Astrocyte (in vitro differentiated cells and primary cell): ENCODE measurements around the gene DOK7. TPM values are rescaled to one million over a fixed set of nuclear protein-coding genes. Genes with fewer than 3 reads are reported as not detected.

Experiments used
- DNase-seq: peaks from one replicate; pipeline ENCODE4 v3.0.0-alpha.2; 2010; ENCODE audit warnings: low read depth
- FAIRE-seq: peaks from 2 replicates; lab custom pipeline; 2011; peaks lifted over from hg19 to GRCh38; lab: Jason Lieb, UNC
- H2AFZ ChIP-seq: 2 replicates; pipeline ENCODE4 v1.6.0; 2012; ENCODE audit warnings: low read depth, low read length, inconsistent platforms
- H3K27ac ChIP-seq: 2 replicates; pipeline ENCODE4 v1.5.1; 2011; ENCODE audit warnings: low read depth, low read length, inconsistent platforms
- H3K27me3 ChIP-seq: 2 replicates; pipeline ENCODE4 v1.6.0; 2011; ENCODE audit warnings: low read length, inconsistent platforms; ENCODE audit not compliant: insufficient read depth
- H3K36me3 ChIP-seq: 2 replicates; pipeline ENCODE4 v1.5.1; 2011; ENCODE audit warnings: low read length, inconsistent platforms; ENCODE audit not compliant: insufficient read depth
- H3K4me1 ChIP-seq: 2 replicates; pipeline ENCODE4 v1.5.1; 2011; ENCODE audit warnings: low read length, inconsistent platforms; ENCODE audit not compliant: insufficient read depth
- H3K4me2 ChIP-seq: 2 replicates; pipeline ENCODE4 v1.6.0; 2012; ENCODE audit warnings: low read length, inconsistent platforms
- H3K4me3 ChIP-seq: 2 replicates; pipeline ENCODE4 v1.5.1; 2011; ENCODE audit warnings: low read depth, mild to moderate bottlenecking, low read length, inconsistent platforms; ENCODE audit not compliant: insufficient read depth
- H3K79me2 ChIP-seq: 2 replicates; pipeline ENCODE4 v1.6.0; 2012; ENCODE audit warnings: mild to moderate bottlenecking, low read length, inconsistent platforms; ENCODE audit not compliant: insufficient read depth
- H3K9ac ChIP-seq: 2 replicates; pipeline ENCODE4 v1.6.0; 2012; ENCODE audit warnings: mild to moderate bottlenecking, low read length, inconsistent platforms
- H3K9me3 ChIP-seq: 2 replicates; pipeline ENCODE4 v1.5.1; 2012; ENCODE audit warnings: low read depth, mild to moderate bottlenecking, low read length, inconsistent platforms; ENCODE audit not compliant: insufficient read depth
- H4K20me1 ChIP-seq: 2 replicates; pipeline ENCODE4 v1.6.0; 2012; ENCODE audit warnings: low read length, inconsistent platforms; ENCODE audit not compliant: insufficient read depth
- H3K27ac Mint-ChIP-seq: one replicate; pipeline ENCODE4 v1.8.0; 2021; ENCODE audit warnings: mild to moderate bottlenecking, mixed read lengths; ENCODE audit not compliant: unreplicated experiment
- H3K27me3 Mint-ChIP-seq: one replicate; pipeline ENCODE4 v1.8.0; 2021; ENCODE audit warnings: low read depth, mixed read lengths; ENCODE audit not compliant: unreplicated experiment
- H3K36me3 Mint-ChIP-seq: one replicate; pipeline ENCODE4 v1.8.0; 2021; ENCODE audit warnings: low read depth, mixed read lengths; ENCODE audit not compliant: unreplicated experiment
- H3K4me1 Mint-ChIP-seq: one replicate; pipeline ENCODE4 v1.8.0; 2021; ENCODE audit warnings: low read depth, mixed read lengths; ENCODE audit not compliant: unreplicated experiment
- H3K4me3 Mint-ChIP-seq: one replicate; pipeline ENCODE4 v1.8.0; 2021; ENCODE audit warnings: mild to moderate bottlenecking, moderate library complexity, mixed read lengths; ENCODE audit not compliant: unreplicated experiment
- H3K9me3 Mint-ChIP-seq: one replicate; pipeline ENCODE4 v1.8.0; 2021; ENCODE audit warnings: mild to moderate bottlenecking, mixed read lengths; ENCODE audit not compliant: unreplicated experiment
- EZH2 ChIP-seq: IDR thresholded peaks from 2 replicates; pipeline ENCODE4 v1.6.1; 2012; ENCODE audit warnings: mild to moderate bottlenecking, low read length, inconsistent platforms; ENCODE audit not compliant: insufficient read depth
- total RNA-seq: library from RNA; stranded (reverse); gene quantifications from 2 replicates; pipeline ENCODE4 v1.2.1, GENCODE V29; 2021
- TF ChIP-seq, protein P1 (sequence below): IDR thresholded peaks from 2 replicates; pipeline ENCODE4 v1.5.1; 2011; ENCODE audit warnings: low read depth, mild to moderate bottlenecking, inconsistent platforms, low read length, moderate library complexity; ENCODE audit not compliant: insufficient read depth

Gene DOK7
- total RNA-seq, 1 donor from 2014 or later: not detected

- H3K36me3 ChIP-seq: no peaks in the 10 kb centered on the region
- H3K27me3 Mint-ChIP-seq: peaks cover 4% of the 10 kb centered on the region
- H3K4me3 ChIP-seq: no peak overlapping the region
- no peak overlapping the region for H2AFZ ChIP-seq
- TF ChIP-seq, protein P1, sequence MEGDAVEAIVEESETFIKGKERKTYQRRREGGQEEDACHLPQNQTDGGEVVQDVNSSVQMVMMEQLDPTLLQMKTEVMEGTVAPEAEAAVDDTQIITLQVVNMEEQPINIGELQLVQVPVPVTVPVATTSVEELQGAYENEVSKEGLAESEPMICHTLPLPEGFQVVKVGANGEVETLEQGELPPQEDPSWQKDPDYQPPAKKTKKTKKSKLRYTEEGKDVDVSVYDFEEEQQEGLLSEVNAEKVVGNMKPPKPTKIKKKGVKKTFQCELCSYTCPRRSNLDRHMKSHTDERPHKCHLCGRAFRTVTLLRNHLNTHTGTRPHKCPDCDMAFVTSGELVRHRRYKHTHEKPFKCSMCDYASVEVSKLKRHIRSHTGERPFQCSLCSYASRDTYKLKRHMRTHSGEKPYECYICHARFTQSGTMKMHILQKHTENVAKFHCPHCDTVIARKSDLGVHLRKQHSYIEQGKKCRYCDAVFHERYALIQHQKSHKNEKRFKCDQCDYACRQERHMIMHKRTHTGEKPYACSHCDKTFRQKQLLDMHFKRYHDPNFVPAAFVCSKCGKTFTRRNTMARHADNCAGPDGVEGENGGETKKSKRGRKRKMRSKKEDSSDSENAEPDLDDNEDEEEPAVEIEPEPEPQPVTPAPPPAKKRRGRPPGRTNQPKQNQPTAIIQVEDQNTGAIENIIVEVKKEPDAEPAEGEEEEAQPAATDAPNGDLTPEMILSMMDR: no peak
- TF ChIP-seq EZH2: no peak
- H3K4me2 ChIP-seq: no peak overlapping the region
- no peak for DNase-seq
- no peaks in the 10 kb centered on the region for H3K27me3 ChIP-seq
- no peaks in the 10 kb centered on the region for H3K4me1 Mint-ChIP-seq
- H3K9ac ChIP-seq: no peak overlapping the region
- no peaks in the 10 kb centered on the region for H3K4me1 ChIP-seq
- H3K79me2 ChIP-seq: no peaks in the 10 kb centered on the region
- H3K27ac Mint-ChIP-seq: no peak overlapping the region
- no peak for FAIRE-seq
- no peak overlapping the region for H3K27ac ChIP-seq
- H3K9me3 ChIP-seq: no peaks in the 10 kb centered on the region
- no peaks in the 10 kb centered on the region for H3K36me3 Mint-ChIP-seq
- H4K20me1 ChIP-seq: no peaks in the 10 kb centered on the region
- H3K9me3 Mint-ChIP-seq: no peaks in the 10 kb centered on the region
- H3K4me3 Mint-ChIP-seq: no peak overlapping the region
Measured at GRCh38 chr4:3445111-3445820, 17.8 kb upstream of the DOK7 start.

DNA sequence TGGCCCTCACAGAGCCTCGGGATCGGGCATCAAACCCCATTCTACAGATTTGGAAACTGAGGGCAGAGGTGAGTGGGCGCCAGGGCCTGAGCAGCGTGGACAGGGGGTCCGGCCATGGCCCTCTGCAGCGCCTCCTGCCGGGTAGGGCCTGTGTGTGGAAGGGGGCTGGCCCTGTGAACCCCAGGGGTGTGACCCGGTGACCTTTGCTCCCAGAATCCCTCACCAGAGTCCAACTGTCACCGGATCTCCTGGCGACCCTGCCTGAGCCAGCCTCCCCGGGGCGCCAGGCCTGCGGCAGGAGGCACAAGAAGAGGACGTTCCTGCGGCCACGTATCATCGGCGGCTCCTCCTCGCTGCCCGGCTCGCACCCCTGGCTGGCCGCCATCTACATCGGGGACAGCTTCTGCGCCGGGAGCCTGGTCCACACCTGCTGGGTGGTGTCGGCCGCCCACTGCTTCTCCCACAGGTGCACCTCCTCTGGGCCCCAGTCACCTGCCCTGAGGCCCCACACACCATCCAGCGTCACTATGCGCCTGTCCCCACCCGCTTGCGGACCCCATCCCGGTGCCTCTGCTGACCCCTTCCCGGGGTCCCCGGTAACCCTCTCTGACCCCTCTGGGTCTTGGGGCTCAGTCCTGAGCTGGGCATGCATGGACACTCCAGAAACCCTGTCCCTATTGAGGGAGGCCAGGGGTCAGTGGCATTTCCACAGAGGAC is 17.1 kb upstream of the DOK7 start:
- Mint-ChIP-seq H3K9me3 (no peaks in the 10 kb centered on the region), H3K4me3 (no peak overlapping the region), H3K27me3 (peaks cover 8% of the 10 kb centered on the region), H3K36me3 (no peaks in the 10 kb centered on the region), H3K27ac (no peak overlapping the region), H3K4me1 (no peaks in the 10 kb centered on the region)
- Histone ChIP-seq H3K27me3 (no peaks in the 10 kb centered on the region), H4K20me1 (no peaks in the 10 kb centered on the region), H3K27ac (no peak overlapping the region), H3K9me3 (no peaks in the 10 kb centered on the region), H3K79me2 (no peaks in the 10 kb centered on the region), H2AFZ (no peak overlapping the region), H3K36me3 (no peaks in the 10 kb centered on the region), H3K4me2 (no peak overlapping the region), H3K4me1 (no peaks in the 10 kb centered on the region), H3K4me3 (no peak overlapping the region), H3K9ac (no peak overlapping the region)
- no peak for TF ChIP-seq EZH2
- TF ChIP-seq, protein P1: no peak
- FAIRE-seq (no peak), DNase-seq (no peak)
